GM18868 (cell line): ENCODE results near the gene RUBCN.

Experiments used
- ATAC-seq: cut with Tn5 transposase; IDR thresholded peaks from one replicate; pipeline ENCODE4 v1.9.1; 2021; ENCODE audit warnings: mild to moderate bottlenecking, moderate library complexity; ENCODE audit not compliant: unreplicated experiment

RUBCN gene

GRCh38 chr3:197736491-197737318 lies at the start of gene RUBCN:
Gene RUBCN (minus strand): TSS chr3:197736904. CDS start chr3:197736719, 185 bp downstream.
- ATAC-seq: peak; percentile 78

GRCh38 chr3:197784019-197784585 lies 47.4 kb upstream of the RUBCN start:
- no peak for ATAC-seq

- peak; percentile 69 for ATAC-seq
Measured at GRCh38 chr3:197782230-197782629, 45.5 kb upstream of the RUBCN start.

GRCh38 chr3:197775317-197775716 lies 38.6 kb upstream of the RUBCN start:
- ATAC-seq: no peak

- ATAC-seq: no peak
Measured at GRCh38 chr3:197761784-197762183, 25.1 kb upstream of the RUBCN start.

- no peak for ATAC-seq
Measured at GRCh38 chr3:197758512-197758911, 21.8 kb upstream of the RUBCN start.

- no peak for ATAC-seq
Measured at GRCh38 chr3:197756704-197757103, 20.0 kb upstream of the RUBCN start.

GRCh38 chr3:197753263-197753662 lies 16.6 kb upstream of the RUBCN start:
- ATAC-seq: no peak

GRCh38 chr3:197752107-197752506 lies 15.4 kb upstream of the RUBCN start:
- ATAC-seq: no peak

- ATAC-seq: no peak
Measured at GRCh38 chr3:197750858-197751737, 14.4 kb upstream of the RUBCN start.

- peak; percentile 32 for ATAC-seq
Measured at GRCh38 chr3:197750396-197750831, 13.7 kb upstream of the RUBCN start.

GRCh38 chr3:197749601-197750395 lies 13.1 kb upstream of the RUBCN start, which contains the start of gene FYTTD1:
Gene FYTTD1 (plus strand): TSS chr3:197749883. CDS start chr3:197749972, 89 bp downstream.
- ATAC-seq: peak; percentile 81

- ATAC-seq: peak; percentile 29
Measured at GRCh38 chr3:197749315-197749600, 12.6 kb upstream of the RUBCN start.

GRCh38 chr3:197748597-197749314 lies 12.1 kb upstream of the RUBCN start:
- ATAC-seq: no peak

- ATAC-seq: no peak
Measured at GRCh38 chr3:197746801-197747237, 10.1 kb upstream of the RUBCN start.

GRCh38 chr3:197746209-197746608 lies 9.5 kb upstream of the RUBCN start:
- no peak for ATAC-seq

- ATAC-seq: no peak
Measured at GRCh38 chr3:197742787-197743186, 6.1 kb upstream of the RUBCN start.

GRCh38 chr3:197737749-197738462 lies 1.2 kb upstream of the RUBCN start:
- no peak for ATAC-seq

GRCh38 chr3:197737319-197737649 lies 580 bp upstream of the RUBCN start:
- ATAC-seq: no peak
